GM18499 (cell line): ENCODE data around the gene DGKE.

Experiments
- ATAC-seq: cut with Tn5 transposase; IDR thresholded peaks from one replicate; pipeline ENCODE4 v1.9.1; 2021; ENCODE audit warnings: moderate number of reproducible peaks; ENCODE audit not compliant: insufficient read depth, unreplicated experiment

Gene DGKE

GRCh38 chr17:56835264-56835585 lies 1.3 kb downstream of the DGKE start:
- ATAC-seq = no peak

- ATAC-seq = no peak
Observed at GRCh38 chr17:56838687-56839086, 4.7 kb downstream of the DGKE start.

- ATAC-seq = no peak
Observed at GRCh38 chr17:56842577-56842976, 8.6 kb downstream of the DGKE start.

- ATAC-seq = no peak
Observed at GRCh38 chr17:56845934-56846333, 12.0 kb downstream of the DGKE start.

GRCh38 chr17:56847106-56847505 lies 13.2 kb downstream of the DGKE start:
- no peak for ATAC-seq

GRCh38 chr17:56849131-56849530 lies 15.2 kb downstream of the DGKE start:
- ATAC-seq = no peak

- ATAC-seq = no peak
Observed at GRCh38 chr17:56850591-56850990, 16.6 kb downstream of the DGKE start.

- ATAC-seq = no peak
Observed at GRCh38 chr17:56851008-56851407, 17.1 kb downstream of the DGKE start.

GRCh38 chr17:56861899-56862298 lies 27.9 kb downstream of the DGKE start:
- ATAC-seq = no peak

- no peak for ATAC-seq
Observed at GRCh38 chr17:56863974-56864373, 30.0 kb downstream of the DGKE start.

GRCh38 chr17:56866076-56866475 lies 32.1 kb downstream of the DGKE start:
- no peak for ATAC-seq

GRCh38 chr17:56866496-56866895 lies 32.5 kb downstream of the DGKE start:
- ATAC-seq = no peak

GRCh38 chr17:56867948-56868376 lies 34.0 kb downstream of the DGKE start:
- no peak for ATAC-seq

GRCh38 chr17:56868716-56869115 lies 34.8 kb downstream of the DGKE start:
- ATAC-seq = no peak

GRCh38 chr17:56870081-56870651 lies 36.2 kb downstream of the DGKE start:
- peak; percentile 44 for ATAC-seq

- ATAC-seq = no peak
Observed at GRCh38 chr17:56876766-56877179, 42.8 kb downstream of the DGKE start.

GRCh38 chr17:56879280-56879679 lies 45.3 kb downstream of the DGKE start:
- ATAC-seq = no peak

GRCh38 chr17:56880133-56880532 lies 46.2 kb downstream of the DGKE start:
- no peak for ATAC-seq

GRCh38 chr17:56880571-56880970 lies 46.6 kb downstream of the DGKE start:
- no peak for ATAC-seq

- ATAC-seq = no peak
Observed at GRCh38 chr17:56881685-56882295, 47.8 kb downstream of the DGKE start.

- no peak for ATAC-seq
Observed at GRCh38 chr17:56883616-56884015, 49.7 kb downstream of the DGKE start.

GRCh38 chr17:56884483-56885311 lies 50.7 kb downstream of the DGKE start:
- no peak for ATAC-seq
